Left cardiac atrium (tissue), 4 donors: Measurements from ENCODE around the gene SH2D1B. TPM values are rescaled to one million over a fixed set of nuclear protein-coding genes. Genes with fewer than 3 reads are reported as not detected.

Experiments
- ATAC-seq, 2 donors: fragments of 200-7000 bp; cut with Tn5 transposase; one replicate each; pipeline ENCODE4 v1.9.1; 2020; ENCODE audit warnings: mild to moderate bottlenecking in 2 of 2, moderate library complexity in 2 of 2
- DNase-seq: peaks from one replicate; pipeline ENCODE4 v3.0.0-alpha.2; 2020
- intact Hi-C, 2 donors: fragments of 100-400 bp; cut with DNase I; formaldehyde crosslinking; loops; one replicate each; pipeline versions ENCODE4 v1.14.1 to v1.15.1; 2022 to 2023
- total RNA-seq, 2 donors: library from RNA; stranded (reverse); fragmentation: NEBNext Ultra II Directional; extraction: Animal tissue kit (Norgen Biotek cat#: 25700); gene quantifications; one replicate each; pipeline ENCODE4 v1.2.1, GENCODE V29; 2021
- donor health status: DM: no; HTN: yes; CAD: no.
- donor health status: DM: no; HTN: yes; CAD: no; lungs with severe emphysema.
- donor health status: DM: yes; HTN: yes; CAD: no.
- donor health status: Dilated cardiomyopathy.

SH2D1B gene
- total RNA-seq, 2 donors from 2014 or later, result 0.13 to 0.27 TPM

DNA sequence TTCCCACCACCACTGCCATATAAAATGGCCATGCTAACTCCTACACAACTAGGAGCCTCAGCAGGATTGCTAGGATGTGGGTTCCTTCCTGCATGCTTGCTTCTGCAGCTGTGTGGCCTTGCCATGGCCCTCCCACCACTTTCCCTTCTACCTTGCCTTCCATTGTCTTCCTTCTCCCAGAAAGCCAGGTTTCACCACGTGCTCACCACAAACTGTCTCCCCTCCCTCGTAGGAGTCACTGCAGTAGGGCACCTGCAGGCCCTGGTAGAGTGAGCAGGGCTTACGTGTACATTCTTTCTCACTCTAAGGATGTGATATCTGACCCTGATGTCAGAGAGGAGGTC lies 26.7 kb downstream of the SH2D1B start:
- intact Hi-C loops, result no loop called here
- no peak for ATAC-seq
- DNase-seq, result no peak

DNA sequence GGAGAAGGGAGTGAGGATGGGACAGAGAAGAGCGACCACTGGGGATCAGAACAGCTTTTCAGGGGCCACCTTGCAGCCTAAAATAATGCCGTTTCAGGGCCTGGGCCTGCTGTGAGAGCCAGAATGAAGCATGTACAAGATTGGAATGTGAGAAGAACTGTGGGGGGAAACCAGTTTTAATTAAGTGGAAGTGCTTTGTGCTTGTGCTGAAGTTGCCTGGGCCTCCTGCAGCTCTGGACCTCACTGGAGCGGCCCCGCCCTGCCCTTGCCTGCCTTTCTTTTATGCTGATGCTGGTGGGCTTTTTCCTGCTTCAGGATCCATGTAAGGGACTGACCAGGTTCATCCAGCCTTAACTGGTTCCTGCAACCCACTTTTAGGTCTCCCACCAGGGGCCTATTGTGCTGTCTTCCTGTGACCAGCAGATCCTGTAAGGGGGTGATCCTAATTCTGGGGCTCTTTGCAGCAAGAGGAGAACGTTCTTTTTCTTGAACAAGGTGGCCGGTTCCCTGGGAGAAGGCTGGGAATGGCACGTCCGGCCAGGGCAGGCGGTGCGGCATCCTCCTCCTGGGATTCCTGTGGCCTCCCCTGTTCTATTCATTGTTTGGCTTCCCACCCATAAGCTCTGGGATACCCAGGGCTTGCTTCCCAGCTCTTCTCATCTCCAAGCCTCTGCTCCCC lies 27.2 kb downstream of the SH2D1B start:
- ATAC-seq, result no peak
- DNase-seq, result no peak
- intact Hi-C loops, result no loop called here

DNA sequence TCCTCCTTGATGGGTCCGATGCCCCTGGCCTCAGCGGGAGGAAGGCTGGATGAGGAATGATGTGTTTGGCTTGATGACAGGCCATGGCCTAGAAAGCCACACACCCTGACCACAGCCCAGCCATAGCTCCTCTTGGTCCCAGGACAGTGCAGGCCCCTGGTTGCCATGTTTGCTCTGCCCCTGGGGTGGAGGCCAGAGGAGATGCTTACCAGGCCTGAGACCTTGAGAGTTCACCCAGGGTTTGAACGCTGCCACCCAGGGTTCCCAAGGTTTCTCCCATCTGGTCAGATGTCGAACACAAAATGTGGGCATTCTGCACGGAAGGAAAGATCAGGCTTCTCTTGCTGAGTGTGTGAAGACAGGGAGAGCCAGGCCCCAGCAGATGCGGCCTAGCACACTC lies 27.8 kb downstream of the SH2D1B start:
- intact Hi-C loops, result no loop called here
- DNase-seq, result no peak
- no peak for ATAC-seq

- ATAC-seq, result no peak
- intact Hi-C loops, result no loop called here
- no peak for DNase-seq
Measured at GRCh38 chr1:162383516-162383915, 28.4 kb downstream of the SH2D1B start.

- no peak for DNase-seq
- intact Hi-C loops, result no loop called here
- no peak for ATAC-seq
Measured at GRCh38 chr1:162383091-162383490, 28.8 kb downstream of the SH2D1B start.

DNA sequence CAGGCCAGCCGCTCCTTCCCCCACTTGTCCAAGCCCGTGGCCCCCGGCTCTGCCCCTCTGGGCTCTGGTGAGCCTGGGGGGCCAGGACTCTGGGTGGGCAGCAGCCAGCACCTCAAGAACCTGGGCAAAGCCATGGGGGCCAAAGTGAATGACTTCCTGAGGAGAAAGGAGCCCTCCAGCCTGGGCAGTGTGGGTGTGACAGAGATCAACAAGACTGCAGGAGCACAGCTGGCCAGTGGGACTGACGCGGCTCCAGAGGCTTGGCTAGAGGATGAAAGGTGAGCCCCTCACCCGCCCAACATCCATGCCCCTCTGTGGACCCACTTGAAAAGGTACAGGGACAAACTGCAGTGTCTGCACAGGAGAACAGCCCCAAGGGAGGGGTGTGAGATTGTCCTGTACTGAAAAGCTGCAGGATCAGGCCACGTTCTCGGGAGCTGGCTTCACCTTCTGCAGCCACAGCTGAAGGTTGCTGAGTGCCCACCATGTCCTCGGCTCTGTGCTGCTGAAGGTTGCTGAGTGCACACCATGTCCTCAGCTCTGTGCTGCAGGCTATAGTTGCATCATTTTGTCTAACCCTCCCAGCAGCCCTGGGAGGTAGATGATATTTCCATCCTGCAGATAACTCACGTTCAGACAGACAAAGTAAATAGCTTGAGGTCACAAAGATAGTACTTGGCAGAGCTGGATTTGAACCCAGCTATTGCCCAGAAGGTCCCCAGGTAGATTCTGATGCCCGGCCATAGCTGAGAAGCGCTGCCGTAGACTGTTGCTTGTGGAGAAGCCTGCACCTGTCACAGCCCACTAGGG lies 29.8 kb downstream of the SH2D1B start:
- no peak for ATAC-seq
- intact Hi-C loops, result no loop called here
- DNase-seq, result no peak

DNA sequence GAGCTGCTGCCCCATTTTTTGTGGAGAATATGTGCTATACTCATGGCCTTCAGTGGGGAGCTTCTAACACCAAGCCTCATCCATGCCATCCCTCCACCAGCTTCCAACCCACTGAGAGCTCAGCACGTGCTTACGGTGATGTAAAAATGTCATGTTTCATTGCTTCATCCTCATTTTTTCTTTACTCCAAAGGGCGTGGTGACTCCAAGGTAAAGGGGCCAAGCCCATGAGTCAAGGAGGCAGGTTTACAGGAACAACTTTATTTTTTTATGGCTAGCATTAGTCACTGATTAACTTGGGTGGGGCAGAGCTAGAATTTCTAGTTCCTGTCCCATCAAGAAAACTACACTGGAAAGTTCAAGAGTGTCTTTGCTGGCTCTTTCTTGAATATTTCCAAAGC lies 30.6 kb downstream of the SH2D1B start, which contains the start of gene C1orf226:
Gene C1orf226 (plus strand): TSS at position 346 of the 400 bp plus-strand sequence. CDS start 174 bp downstream, outside the sequence.
- DNase-seq (no peak), ATAC-seq (no peak)
- intact Hi-C loops, result no loop called here

- intact Hi-C loops, result no loop called here
- DNase-seq (no peak), ATAC-seq (no peak)
Measured at GRCh38 chr1:162380061-162380846, 31.7 kb downstream of the SH2D1B start.

GRCh38 chr1:162376691-162377090 lies 35.2 kb downstream of the SH2D1B start, which contains the start of gene SPATA46:
Gene SPATA46, minus strand, starts transcription at chr1:162376854. Its CDS starts 64 bp downstream, at chr1:162376790.
- ATAC-seq, result no peak
- DNase-seq, result no peak
- intact Hi-C loops, result no loop called here

DNA sequence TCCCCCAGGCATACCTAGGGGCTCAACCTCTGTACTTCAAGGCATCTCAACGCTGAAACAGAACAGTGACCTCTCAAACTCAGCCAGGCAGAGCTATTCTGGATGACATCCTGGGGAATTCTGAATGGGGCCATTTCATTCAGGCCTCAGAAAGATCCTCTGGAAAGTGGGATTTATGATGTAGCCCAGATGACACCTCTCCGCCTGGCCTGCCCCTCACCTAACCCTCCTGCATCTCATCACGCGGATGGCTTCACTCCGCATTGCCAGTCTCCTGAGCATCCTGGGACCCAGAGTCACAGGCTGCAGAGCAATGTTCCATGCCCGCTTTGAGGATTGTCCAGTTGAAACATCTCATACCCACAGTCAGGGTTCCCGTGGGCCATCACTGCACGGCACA lies 36.5 kb downstream of the SH2D1B start:
- ATAC-seq (no peak), DNase-seq (no peak)
- intact Hi-C loops, result no loop called here

DNA sequence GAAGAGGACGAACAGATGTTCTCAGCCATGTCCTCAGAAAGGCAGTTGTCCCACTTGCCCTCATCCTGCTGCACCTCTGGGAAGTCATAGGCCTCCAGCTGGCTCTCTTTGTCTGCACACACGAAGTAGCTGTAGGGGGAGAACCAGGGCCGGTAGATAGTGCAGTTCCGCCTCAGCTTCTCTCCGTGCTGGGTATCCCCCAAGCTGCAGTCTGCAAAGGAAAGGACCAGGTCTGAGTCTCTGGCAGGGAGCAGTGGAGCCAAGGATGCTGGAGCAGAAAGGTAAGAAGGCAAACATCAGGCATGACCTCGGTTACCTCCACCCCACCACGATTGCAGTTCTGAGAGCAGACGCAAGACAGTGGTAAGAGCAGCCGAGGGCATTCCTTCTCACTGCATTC lies 37.5 kb downstream of the SH2D1B start:
- intact Hi-C loops, result no loop called here
- DNase-seq (no peak), ATAC-seq (no peak)

DNA sequence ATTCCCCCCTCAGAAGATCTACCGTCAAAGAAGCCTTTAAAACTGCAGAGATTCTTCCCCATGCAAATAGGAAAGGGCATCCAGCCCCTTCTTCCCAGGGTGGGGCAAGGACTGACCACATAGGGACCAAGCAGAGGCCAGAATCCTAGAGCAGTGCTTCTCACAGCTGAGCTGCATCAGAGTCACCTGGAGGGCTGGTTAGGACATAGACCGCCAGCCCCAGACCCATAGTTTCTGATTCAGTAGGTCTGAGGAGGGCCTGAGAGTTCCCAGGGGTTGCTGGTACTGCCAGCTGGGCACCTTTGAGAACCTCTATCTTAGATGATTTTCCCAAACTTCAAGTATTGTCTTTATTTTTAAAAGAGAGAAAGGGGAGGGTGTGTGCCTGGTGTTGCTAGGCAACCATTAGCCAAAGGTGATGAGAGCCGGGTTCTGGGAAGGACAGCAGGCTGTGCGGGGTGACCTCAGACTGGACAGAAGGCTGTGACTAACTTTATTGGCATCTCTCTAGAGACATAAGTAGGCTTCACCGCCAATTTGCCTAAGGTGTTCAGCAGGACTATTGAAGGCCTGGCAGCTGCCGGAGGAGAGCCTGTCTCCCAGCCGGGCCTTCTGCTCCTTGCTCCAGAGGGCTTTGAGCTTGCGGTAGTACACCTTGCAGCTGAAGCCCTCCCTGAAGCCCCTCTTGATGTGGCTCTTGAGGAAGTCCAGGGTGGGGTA lies 38.2 kb downstream of the SH2D1B start:
- DNase-seq (no peak), ATAC-seq (no peak)
- intact Hi-C loops, result no loop called here

DNA sequence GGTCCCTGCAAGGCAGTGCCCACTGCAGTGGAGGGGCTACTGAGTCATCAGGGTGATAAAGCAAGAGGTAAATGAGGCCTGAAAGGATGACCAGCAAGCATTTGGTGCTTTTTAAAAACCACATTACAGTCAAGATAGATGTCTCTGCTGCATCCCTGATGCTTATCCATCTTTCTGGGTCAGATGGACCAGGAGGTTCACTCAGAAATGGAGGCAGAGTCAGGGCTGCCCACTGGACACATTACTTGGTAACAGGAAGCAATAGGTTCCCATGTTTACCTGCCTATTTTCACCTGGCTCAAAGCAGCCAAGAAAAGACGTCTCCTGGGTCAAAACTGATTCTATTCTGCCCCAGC lies 38.9 kb downstream of the SH2D1B start:
- no peak for ATAC-seq
- DNase-seq, result no peak
- intact Hi-C loops, result no loop called here

GRCh38 chr1:162372159-162373071 lies 39.5 kb downstream of the SH2D1B start:
- no peak for DNase-seq
- ATAC-seq, result no peak
- intact Hi-C loops, result no loop called here

DNA sequence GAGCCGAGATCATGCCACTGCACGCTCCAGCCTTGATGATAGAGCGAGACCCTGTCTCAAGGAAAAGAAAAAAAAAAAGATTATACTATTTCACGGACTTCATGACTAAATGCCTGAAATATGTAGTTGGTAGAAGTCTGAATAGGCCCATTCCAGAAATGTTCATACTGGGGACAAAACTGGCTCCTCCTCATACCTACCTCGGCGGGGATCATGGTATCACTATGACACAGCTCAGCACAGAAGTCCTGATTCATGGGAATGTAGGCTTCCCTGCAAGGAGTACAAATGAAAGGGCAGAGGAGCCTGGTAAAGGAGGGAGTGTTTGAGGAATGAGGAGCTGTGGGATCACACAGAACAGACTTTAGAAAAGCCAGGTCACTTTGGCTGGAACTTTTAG lies 40.3 kb downstream of the SH2D1B start:
- ATAC-seq (no peak), DNase-seq (no peak)
- intact Hi-C loops, result no loop called here

DNA sequence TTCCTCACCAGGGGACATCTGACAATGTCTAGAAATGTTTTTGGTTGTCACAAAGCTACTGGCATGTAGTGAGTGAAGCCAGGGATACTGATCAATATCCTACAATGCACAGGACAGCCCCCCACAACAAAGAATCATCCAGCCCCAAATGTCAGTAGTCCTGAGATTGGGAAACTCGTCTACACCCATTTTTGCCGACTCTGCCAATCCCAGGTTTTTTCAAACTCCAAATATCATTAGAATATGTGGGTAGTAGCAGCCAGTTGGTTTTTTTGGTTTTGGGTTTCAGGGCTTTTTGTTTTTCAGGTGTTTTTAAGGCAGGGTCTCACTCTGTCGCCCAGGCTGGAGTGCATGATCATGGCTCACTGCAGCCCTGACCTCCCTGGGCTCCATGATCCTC lies 41.2 kb downstream of the SH2D1B start:
- ATAC-seq (no peak), DNase-seq (no peak)
- intact Hi-C loops, result no loop called here

DNA sequence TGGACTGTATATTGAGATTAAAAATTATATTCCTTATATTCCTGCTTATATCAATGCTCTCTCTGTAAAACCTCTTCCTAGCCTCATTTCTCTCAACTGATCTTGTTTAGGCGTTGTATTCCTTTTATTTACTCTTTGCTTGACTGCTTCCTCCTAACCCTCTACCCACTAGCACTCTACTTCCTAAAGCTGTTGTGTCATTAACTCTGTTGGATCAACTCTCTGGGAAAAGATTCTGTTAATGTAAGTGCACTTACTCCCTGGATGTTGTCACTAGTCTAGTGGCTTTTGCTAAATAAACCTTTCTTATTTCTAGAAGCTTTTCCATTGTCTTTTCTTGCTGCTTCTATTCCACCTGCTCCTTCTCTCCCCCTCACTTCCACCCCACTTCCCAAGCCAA lies 41.8 kb downstream of the SH2D1B start:
- no peak for ATAC-seq
- DNase-seq, result no peak
- intact Hi-C loops, result no loop called here

GRCh38 chr1:162369571-162369970 lies 42.4 kb downstream of the SH2D1B start:
- intact Hi-C loops, result no loop called here
- no peak for ATAC-seq
- DNase-seq, result no peak

- no peak for ATAC-seq
- intact Hi-C loops, result no loop called here
- no peak for DNase-seq
Measured at GRCh38 chr1:162368451-162368850, 43.5 kb downstream of the SH2D1B start.
